CD14-positive monocyte (primary cell): Measurements from ENCODE around the gene BNIP2. TPM values are rescaled to one million over a fixed set of nuclear protein-coding genes. Genes with fewer than 3 reads are reported as not detected.

ENCODE experiments used
- DNase-seq, 3 donors: peaks; one replicate each; pipeline ENCODE4 v3.0.0-alpha.2; 2011 to 2022
- H2AFZ ChIP-seq: 2 replicates; pipeline ENCODE4 v1.6.0; 2012; ENCODE audit warnings: mild to moderate bottlenecking, low read depth, low read length, inconsistent platforms; ENCODE audit not compliant: insufficient read depth, poor library complexity, severe bottlenecking
- H3K27ac ChIP-seq, 2 donors: 1 replicate in 1 of 2; 2 replicates in 1 of 2; pipeline ENCODE4 v1.5.1; 2012 to 2013; ENCODE audit warnings: low read length in 2 of 2, control low read depth in 1 of 2, inconsistent platforms in 1 of 2, low read depth in 1 of 2, mild to moderate bottlenecking in 1 of 2
- H3K27me3 ChIP-seq, 2 donors: one replicate each; pipeline versions ENCODE4 v1.6.0 to v1.6.1; 2011 to 2013; ENCODE audit warnings: low read length in 2 of 2; ENCODE audit not compliant: control insufficient read depth in 2 of 2, insufficient read depth in 2 of 2
- H3K36me3 ChIP-seq, 2 donors: replicated peaks in 1 of 2; 1 replicate in 1 of 2; 2 replicates in 1 of 2; pipeline versions ENCODE4 v1.5.1 to v1.6.1; 2012 to 2013; ENCODE audit warnings: low read length in 2 of 2, control low read depth in 1 of 2, inconsistent platforms in 1 of 2, mild to moderate bottlenecking in 1 of 2; ENCODE audit not compliant: insufficient read depth in 2 of 2, control insufficient read depth in 1 of 2
- H3K4me1 ChIP-seq, 2 donors: 1 replicate in 1 of 2; 2 replicates in 1 of 2; pipeline versions ENCODE4 v1.5.1 to v1.6.1; 2012 to 2013; ENCODE audit warnings: low read length in 2 of 2, control low read depth in 1 of 2, inconsistent platforms in 1 of 2, mild to moderate bottlenecking in 1 of 2, moderate library complexity in 1 of 2; ENCODE audit not compliant: insufficient read depth in 2 of 2, control insufficient read depth in 1 of 2
- H3K4me2 ChIP-seq: replicated peaks from 2 replicates; pipeline ENCODE3; 2012; ENCODE audit warnings: low read length, moderate library complexity, mild to moderate bottlenecking; ENCODE audit not compliant: poor library complexity, severe bottlenecking; ENCODE audit errors: extremely low read depth
- H3K4me3 ChIP-seq, 3 experiments: fragments of 200-600 bp in 1 of 3; sonication (generic) in 1 of 3; replicated peaks in 1 of 3; 1 replicate in 2 of 3; 2 replicates in 1 of 3; pipeline ENCODE4 v1.5.1; 2011 to 2013; ENCODE audit warnings: low read length in 3 of 3, mild to moderate bottlenecking in 3 of 3, control low read depth in 2 of 3, low read depth in 2 of 3, inconsistent platforms in 1 of 3, moderate library complexity in 1 of 3
- H3K79me2 ChIP-seq: 2 replicates; pipeline ENCODE4 v1.6.0; 2012; ENCODE audit warnings: mild to moderate bottlenecking, control low read depth, inconsistent platforms, low read length, moderate library complexity; ENCODE audit not compliant: insufficient read depth
- H3K9ac ChIP-seq: 2 replicates; pipeline ENCODE4 v1.6.0; 2017; ENCODE audit warnings: low read length, mild to moderate bottlenecking; ENCODE audit not compliant: insufficient read depth, poor library complexity, severe bottlenecking
- H3K9me3 ChIP-seq, 2 donors: replicated peaks in 1 of 2; 1 replicate in 1 of 2; 2 replicates in 1 of 2; pipeline versions ENCODE4 v1.5.1 to v1.6.1; 2012 to 2013; ENCODE audit warnings: low read length in 2 of 2, control low read depth in 1 of 2; ENCODE audit not compliant: control insufficient read depth in 1 of 2, insufficient read depth in 1 of 2
- H4K20me1 ChIP-seq: 2 replicates; pipeline ENCODE4 v1.6.0; 2012; ENCODE audit warnings: mild to moderate bottlenecking, low read length, control low read depth, moderate library complexity; ENCODE audit not compliant: insufficient read depth
- H3K27ac Mint-ChIP-seq, 7 donors: one replicate each; pipeline ENCODE4 v1.8.0; 2020; ENCODE audit warnings: mild to moderate bottlenecking in 7 of 7, mixed read lengths in 7 of 7, moderate library complexity in 6 of 7, inconsistent platforms in 2 of 7
- H3K27me3 Mint-ChIP-seq, 3 donors: one replicate each; pipeline ENCODE4 v1.8.0; 2021 to 2022; ENCODE audit warnings: low read depth in 3 of 3, mild to moderate bottlenecking in 3 of 3, mixed read lengths in 3 of 3, moderate library complexity in 3 of 3, inconsistent platforms in 1 of 3
- H3K36me3 Mint-ChIP-seq, 2 donors: one replicate each; pipeline ENCODE4 v1.8.0; 2020; ENCODE audit warnings: mixed read lengths in 2 of 2, inconsistent platforms in 1 of 2, mild to moderate bottlenecking in 1 of 2
- H3K4me1 Mint-ChIP-seq: one replicate; pipeline ENCODE4 v1.8.0; 2020; ENCODE audit warnings: mild to moderate bottlenecking, mixed read lengths
- H3K4me3 Mint-ChIP-seq, 2 donors: one replicate each; pipeline ENCODE4 v1.8.0; 2020; ENCODE audit warnings: mild to moderate bottlenecking in 2 of 2, mixed read lengths in 2 of 2, moderate library complexity in 1 of 2
- H3K9me3 Mint-ChIP-seq, 7 donors: one replicate each; pipeline ENCODE4 v1.8.0; 2020 to 2022; ENCODE audit warnings: mixed read lengths in 7 of 7, mild to moderate bottlenecking in 6 of 7, moderate library complexity in 6 of 7, inconsistent platforms in 2 of 7
- WGBS: methylation state at CpG from one replicate; pipeline ENCODE4 v1.1.5; 2013; ENCODE audit warnings: missing lambda C conversion rate; ENCODE audit not compliant: insufficient coverage; 5-methylcytosine and 5-hydroxymethylcytosine counted together
- intact Hi-C, 2 donors: fragments of 100-400 bp; cut with micrococcal nuclease; formaldehyde crosslinking; loops; one replicate each; pipeline versions ENCODE4 v1.15.0 to v1.15.1; 2023
- polyA plus RNA-seq, 3 donors: library from polyadenylated mRNA; depleted of rRNA in 1 of 3; unstranded in 2 of 3; stranded (reverse) in 1 of 3; fragments of 300-500 nt in 2 of 3; fragments of >200 nt in 1 of 3; fragmentation: Illumina TruSeq in 2 of 3; gene quantifications; 1 replicate in 2 of 3; 2 replicates in 1 of 3; pipeline ENCODE4 v1.2.3, GENCODE V29; 2012 to 2021
- TF ChIP-seq, protein P1 (sequence below): fragments of 200-600 bp; IDR thresholded peaks from one replicate; pipeline ENCODE4 v1.8.0; 2022; ENCODE audit warnings: antibody characterized with exemption, mild to moderate bottlenecking

BNIP2 gene
- polyA plus RNA-seq, 3 donors: 83.4 to 189 (median 136) TPM

DNA sequence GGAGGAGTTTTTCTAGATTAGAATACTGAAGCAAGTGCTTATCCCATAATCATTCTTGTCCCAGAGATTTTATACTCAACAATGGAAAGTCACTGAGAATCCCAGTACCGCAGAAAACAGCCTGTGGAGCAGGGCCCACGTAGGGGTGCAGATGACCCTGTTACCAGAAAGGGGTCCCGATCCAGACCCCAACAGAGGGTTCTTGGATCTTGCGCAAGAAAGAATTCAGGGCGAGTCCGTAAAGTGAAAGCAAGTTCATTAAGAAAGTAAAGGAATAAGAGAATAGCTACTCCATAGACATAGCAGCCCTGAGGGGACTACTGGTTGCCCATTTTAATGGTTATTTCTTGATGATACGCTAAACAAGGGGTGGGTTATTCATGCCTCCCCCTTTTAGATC lies 75.0 kb downstream of the BNIP2 start:
- WGBS: 95% methylated on average over 4 of the region's 7 CpGs
- H3K9ac ChIP-seq: no peak overlapping the region
- peaks cover 8 to 10% of the 10 kb centered on the region in 2 donors for H3K27me3 ChIP-seq
- H3K27ac Mint-ChIP-seq: no peak overlapping the region
- H3K27me3 Mint-ChIP-seq: peaks cover 5 to 30% (median 26%) of the 10 kb centered on the region in 3 donors
- H2AFZ ChIP-seq: no peak overlapping the region
- peaks cover 13% of the 10 kb centered on the region for H3K4me1 Mint-ChIP-seq
- no peak for DNase-seq
- intact Hi-C loops: no loop called here
- H3K36me3 ChIP-seq: no peaks in the 10 kb centered on the region
- TF ChIP-seq, protein P1, sequence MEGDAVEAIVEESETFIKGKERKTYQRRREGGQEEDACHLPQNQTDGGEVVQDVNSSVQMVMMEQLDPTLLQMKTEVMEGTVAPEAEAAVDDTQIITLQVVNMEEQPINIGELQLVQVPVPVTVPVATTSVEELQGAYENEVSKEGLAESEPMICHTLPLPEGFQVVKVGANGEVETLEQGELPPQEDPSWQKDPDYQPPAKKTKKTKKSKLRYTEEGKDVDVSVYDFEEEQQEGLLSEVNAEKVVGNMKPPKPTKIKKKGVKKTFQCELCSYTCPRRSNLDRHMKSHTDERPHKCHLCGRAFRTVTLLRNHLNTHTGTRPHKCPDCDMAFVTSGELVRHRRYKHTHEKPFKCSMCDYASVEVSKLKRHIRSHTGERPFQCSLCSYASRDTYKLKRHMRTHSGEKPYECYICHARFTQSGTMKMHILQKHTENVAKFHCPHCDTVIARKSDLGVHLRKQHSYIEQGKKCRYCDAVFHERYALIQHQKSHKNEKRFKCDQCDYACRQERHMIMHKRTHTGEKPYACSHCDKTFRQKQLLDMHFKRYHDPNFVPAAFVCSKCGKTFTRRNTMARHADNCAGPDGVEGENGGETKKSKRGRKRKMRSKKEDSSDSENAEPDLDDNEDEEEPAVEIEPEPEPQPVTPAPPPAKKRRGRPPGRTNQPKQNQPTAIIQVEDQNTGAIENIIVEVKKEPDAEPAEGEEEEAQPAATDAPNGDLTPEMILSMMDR: no peak
- H4K20me1 ChIP-seq: no peaks in the 10 kb centered on the region
- peaks cover 5 to 7% of the 10 kb centered on the region in 2 donors for H3K4me1 ChIP-seq
- H3K9me3 Mint-ChIP-seq: peaks cover 0 to 7% (median 5%) of the 10 kb centered on the region in 7 donors
- H3K36me3 Mint-ChIP-seq: peaks cover 0 to 2% of the 10 kb centered on the region in 2 donors
- H3K4me3 Mint-ChIP-seq: no peak overlapping the region
- H3K79me2 ChIP-seq: no peaks in the 10 kb centered on the region
- H3K4me3 ChIP-seq: no peak overlapping the region
- H3K9me3 ChIP-seq: no peaks in the 10 kb centered on the region
- H3K27ac ChIP-seq: no peak overlapping the region
- H3K4me2 ChIP-seq: no peak overlapping the region

DNA sequence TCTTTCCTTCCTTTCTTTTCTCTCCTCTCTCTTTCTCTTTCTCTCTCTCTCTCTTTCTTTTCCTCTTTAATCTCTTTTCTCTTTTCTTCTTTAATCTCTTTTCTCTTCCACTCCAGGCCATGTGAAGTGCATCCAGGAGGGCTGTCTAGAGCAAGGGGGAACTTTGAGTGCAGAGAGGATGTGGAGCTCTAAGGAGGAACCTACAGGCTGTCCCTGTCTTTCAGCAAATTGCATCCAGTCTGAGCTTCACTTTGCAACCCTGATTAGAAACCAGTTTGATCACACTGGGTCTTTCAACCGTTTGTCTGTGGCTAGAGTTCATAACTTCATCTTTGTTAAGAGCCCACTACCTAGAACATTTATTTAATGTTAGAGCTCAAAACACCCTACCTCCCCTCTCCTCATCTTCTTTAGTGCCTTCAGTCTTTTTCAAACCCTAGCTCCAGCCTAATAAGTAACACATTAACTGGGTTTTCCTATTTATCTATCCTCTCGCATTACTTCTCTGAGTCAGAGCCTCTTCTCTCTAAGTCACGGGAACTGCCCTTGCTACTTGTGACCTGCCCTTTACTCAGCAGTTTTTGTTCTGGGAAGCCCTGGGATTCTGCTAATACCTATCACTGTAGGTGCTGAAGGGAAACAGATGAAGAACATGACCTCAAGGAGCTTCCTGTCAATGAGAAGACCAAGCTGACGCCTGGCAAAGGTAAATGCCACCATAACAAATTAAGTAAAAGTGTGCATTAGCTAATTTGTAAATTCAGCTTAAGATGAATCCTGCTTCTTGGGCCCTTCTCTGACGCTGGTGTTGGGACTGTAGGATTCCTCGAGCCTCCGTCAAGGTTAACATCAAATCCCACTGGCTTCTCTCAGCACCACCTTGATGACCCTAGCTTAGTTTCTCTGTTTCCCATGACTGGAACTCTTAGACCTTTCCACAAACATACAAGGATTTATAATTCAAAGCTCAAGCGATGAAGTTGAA lies 77.6 kb downstream of the BNIP2 start, which contains the start of gene GCNT3:
Gene GCNT3 (plus strand): TSS at position 508 of the 985 bp plus-strand sequence. CDS start 6,456 bp downstream, outside the sequence.
- no peak within 1 kb of the TSS for H3K4me3 ChIP-seq
- peaks cover 5 to 7% of the 10 kb centered on the region in 2 donors for H3K4me1 ChIP-seq
- H3K27me3 ChIP-seq: peaks cover 4 to 7% of the 10 kb centered on the region in 2 donors
- no peak within 1 kb of the TSS for H3K27ac ChIP-seq
- H2AFZ ChIP-seq: no peak within 1 kb of the TSS
- no peaks in the 10 kb centered on the region for H4K20me1 ChIP-seq
- 72% methylated on average over 4 of the region's 8 CpGs for WGBS
- no peaks in the 10 kb centered on the region for H3K36me3 ChIP-seq
- intact Hi-C loops: no loop called here
- no peak within 1 kb of the TSS for H3K9ac ChIP-seq
- Mint-ChIP-seq H3K27me3 (peaks cover 4 to 23% (median 22%) of the 10 kb centered on the region in 3 donors), H3K27ac (peak within 1 kb of the TSS in 1 of 7 donors; percentile 52), H3K4me1 (peaks cover 13% of the 10 kb centered on the region), H3K4me3 (peak within 1 kb of the TSS in 1 of 2 donors; percentile 5), H3K36me3 (peaks cover 0 to 2% of the 10 kb centered on the region in 2 donors), H3K9me3 (peaks cover 2 to 7% (median 5%) of the 10 kb centered on the region in 7 donors)
- TF ChIP-seq, protein P1: no peak
- no peaks in the 10 kb centered on the region for H3K9me3 ChIP-seq
- no peak within 1 kb of the TSS for H3K4me2 ChIP-seq
- no peaks in the 10 kb centered on the region for H3K79me2 ChIP-seq
- peak in 1 of 3 donors; percentile 6 for DNase-seq
